ENCODE data around the gene ACSM2B. TPM values are rescaled to one million over a fixed set of nuclear protein-coding genes. Genes with fewer than 3 reads are reported as not detected.
"Not testable (repeated sequence)": the region's sequence is repeated elsewhere in the genome, so short reads cannot be mapped to it uniquely, and the experiment has no call there.

ACSM2B gene
- total and polyA plus RNA-seq, 2 donors (not counting 3 experiments of a cell fraction or from before 2014, with no cell fraction given) = 0.07 TPM; not detected in 1

GRCh38 chr16:20610211-20610891 lies 34.2 kb upstream of the ACSM2B start:
- Histone ChIP-seq H3K27ac (ENCODE audit: insufficient read depth, low read depth, low read length) (no peak overlapping the region), H3K4me1 (ENCODE audit: control insufficient read depth, extremely low read depth, insufficient read depth, low read length) (no peaks in the 10 kb centered on the region), H3K9me1 (replicated peaks; ENCODE audit: control insufficient read depth, extremely low read depth, insufficient read depth, low read length) (no peaks in the 10 kb centered on the region), H3K4me3 (replicated peaks in 1 of 3; ENCODE audit: insufficient read depth in 1 of 3, low read depth in 1 of 3, low read length in 3 of 3) (no peak overlapping the region), H4K20me1 (replicated peaks; ENCODE audit: control insufficient read depth, extremely low read depth, insufficient read depth, low read length) (no peaks in the 10 kb centered on the region), H3K4me2 (ENCODE audit: insufficient read depth, low read length) (no peak overlapping the region), H3K9me3 (replicated peaks; ENCODE audit: control insufficient read depth, insufficient read depth, low read length) (no peaks in the 10 kb centered on the region), H3K36me3 (ENCODE audit: control insufficient read depth in 2 of 2, extremely low read depth in 1 of 2, insufficient read depth in 2 of 2, low read length in 2 of 2) (no peaks in the 10 kb centered on the region), H2AFZ (ENCODE audit: low read depth, low read length) (no peak overlapping the region), H3K27me3 (ENCODE audit: control insufficient read depth in 2 of 2, insufficient read depth in 2 of 2, low read length in 2 of 2) (no peaks in the 10 kb centered on the region), H3K79me2 (ENCODE audit: control insufficient read depth, insufficient read depth, low read length) (no peaks in the 10 kb centered on the region), H3K9ac (replicated peaks; ENCODE audit: extremely low read depth, insufficient read depth, low read length) (no peak overlapping the region)
- no TSS peak for BruUV-seq (replicated peaks)
- intact Hi-C loops (cut with micrococcal nuclease) (no loop called here), dilution Hi-C loops (cut with MboI; ENCODE audit: extremely low pct_ligation_motif_present, low sequenced_read_pairs) (no loop called here)
- TF ChIP-seq, protein P1, sequence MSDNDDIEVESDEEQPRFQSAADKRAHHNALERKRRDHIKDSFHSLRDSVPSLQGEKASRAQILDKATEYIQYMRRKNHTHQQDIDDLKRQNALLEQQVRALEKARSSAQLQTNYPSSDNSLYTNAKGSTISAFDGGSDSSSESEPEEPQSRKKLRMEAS (IDR thresholded peaks at IDR 0.05; ENCODE audit: insufficient read depth, insufficient read length) = no peak
- no peak for TF ChIP-seq POLR2AphosphoS5 (IDR thresholded peaks at IDR 0.05; ENCODE audit: insufficient read depth, low read depth, low read length)
- no peak for TF ChIP-seq CTCF (IDR thresholded peaks at IDR 0.05; ENCODE audit: extremely low read depth in 1 of 2, insufficient read depth in 1 of 2, low read depth in 1 of 2, low read length in 2 of 2)
- TF ChIP-seq FOS (IDR thresholded peaks at IDR 0.05; ENCODE audit: borderline replicate concordance, insufficient read depth, low read length) = no peak
- no peak for TF ChIP-seq MYC (IDR thresholded peaks at IDR 0.05; ENCODE audit: low read depth, low read length)
- TF ChIP-seq POLR2A (IDR thresholded peaks at IDR 0.05; ENCODE audit: low read depth, low read length) = no peak
- TF ChIP-seq JUN (IDR thresholded peaks at IDR 0.05; ENCODE audit: borderline replicate concordance, insufficient read depth, insufficient read length, low read depth) = no peak
- TF ChIP-seq EZH2 (IDR thresholded peaks at IDR 0.05; ENCODE audit: borderline replicate concordance, low read depth, low read length, severe bottlenecking) = no peak
- TF ChIP-seq GATA2 (IDR thresholded peaks at IDR 0.05; ENCODE audit: insufficient read depth, insufficient read length, low read depth, low read length) = no peak
- POLR2A ChIA-PET = no interaction called here
- CTCF ChIA-PET = no interaction called here
- FAIRE-seq (no peak), DNase-seq (ENCODE audit: low read depth, low spot score) (no peak)

DNA sequence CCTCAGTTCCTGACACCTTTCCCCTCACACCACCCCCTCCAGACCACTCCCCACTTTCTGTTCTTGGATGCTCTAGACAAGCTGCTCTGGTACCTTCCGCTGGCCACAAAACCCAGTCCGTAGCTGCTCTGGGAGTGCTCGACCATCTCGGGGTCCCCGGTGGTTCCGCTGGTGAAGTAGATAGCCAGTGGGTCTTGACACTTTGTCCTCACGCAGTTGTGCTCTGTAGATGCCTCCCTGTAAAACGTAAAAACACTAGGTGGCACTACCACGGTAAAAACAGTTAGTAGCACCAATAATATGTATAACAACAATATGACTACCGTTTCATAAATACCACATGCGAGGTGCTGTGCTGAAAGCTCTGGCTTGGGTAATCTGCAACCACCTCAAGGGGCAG lies 26.0 kb upstream of the ACSM2B start:
- H3K27me3 ChIP-seq (ENCODE audit: control insufficient read depth in 2 of 2, insufficient read depth in 2 of 2, low read length in 2 of 2); H3K9ac ChIP-seq (replicated peaks; ENCODE audit: extremely low read depth, insufficient read depth, low read length); H2AFZ ChIP-seq (ENCODE audit: low read depth, low read length); FAIRE-seq; H4K20me1 ChIP-seq (replicated peaks; ENCODE audit: control insufficient read depth, extremely low read depth, insufficient read depth, low read length); H3K79me2 ChIP-seq (ENCODE audit: control insufficient read depth, insufficient read depth, low read length); DNase-seq (ENCODE audit: low read depth, low spot score); H3K9me1 ChIP-seq (replicated peaks; ENCODE audit: control insufficient read depth, extremely low read depth, insufficient read depth, low read length); POLR2A ChIA-PET; H3K4me3 ChIP-seq (replicated peaks in 1 of 3; ENCODE audit: insufficient read depth in 1 of 3, low read depth in 1 of 3, low read length in 3 of 3); CTCF ChIA-PET; dilution Hi-C loops (cut with MboI; ENCODE audit: extremely low pct_ligation_motif_present, low sequenced_read_pairs); intact Hi-C loops (cut with micrococcal nuclease); H3K9me3 ChIP-seq (replicated peaks; ENCODE audit: control insufficient read depth, insufficient read depth, low read length); H3K4me1 ChIP-seq (ENCODE audit: control insufficient read depth, extremely low read depth, insufficient read depth, low read length); BruUV-seq (replicated peaks); H3K4me2 ChIP-seq (ENCODE audit: insufficient read depth, low read length); H3K36me3 ChIP-seq (ENCODE audit: control insufficient read depth in 2 of 2, extremely low read depth in 1 of 2, insufficient read depth in 2 of 2, low read length in 2 of 2); H3K27ac ChIP-seq (ENCODE audit: insufficient read depth, low read depth, low read length): not testable (repeated sequence)

GRCh38 chr16:20599475-20599874 lies 23.3 kb upstream of the ACSM2B start:
- H3K36me3 ChIP-seq (ENCODE audit: control insufficient read depth in 2 of 2, extremely low read depth in 1 of 2, insufficient read depth in 2 of 2, low read length in 2 of 2); DNase-seq (ENCODE audit: low read depth, low spot score); H3K4me3 ChIP-seq (replicated peaks in 1 of 3; ENCODE audit: insufficient read depth in 1 of 3, low read depth in 1 of 3, low read length in 3 of 3); H3K27ac ChIP-seq (ENCODE audit: insufficient read depth, low read depth, low read length); FAIRE-seq; H4K20me1 ChIP-seq (replicated peaks; ENCODE audit: control insufficient read depth, extremely low read depth, insufficient read depth, low read length); H3K79me2 ChIP-seq (ENCODE audit: control insufficient read depth, insufficient read depth, low read length); H3K9me1 ChIP-seq (replicated peaks; ENCODE audit: control insufficient read depth, extremely low read depth, insufficient read depth, low read length); H3K9ac ChIP-seq (replicated peaks; ENCODE audit: extremely low read depth, insufficient read depth, low read length); H3K9me3 ChIP-seq (replicated peaks; ENCODE audit: control insufficient read depth, insufficient read depth, low read length); H2AFZ ChIP-seq (ENCODE audit: low read depth, low read length); H3K4me2 ChIP-seq (ENCODE audit: insufficient read depth, low read length); H3K27me3 ChIP-seq (ENCODE audit: control insufficient read depth in 2 of 2, insufficient read depth in 2 of 2, low read length in 2 of 2); H3K4me1 ChIP-seq (ENCODE audit: control insufficient read depth, extremely low read depth, insufficient read depth, low read length); CTCF ChIA-PET; BruUV-seq (replicated peaks); dilution Hi-C loops (cut with MboI; ENCODE audit: extremely low pct_ligation_motif_present, low sequenced_read_pairs); intact Hi-C loops (cut with micrococcal nuclease); POLR2A ChIA-PET: not testable (repeated sequence)
